ENCODE measurements around the gene ZNF558.

The ZNF558 gene

GRCh38 chr19:8832132-8833021, at the start of gene ZNF558, which contains the start of gene MBD3L1:
TSS of gene ZNF558 (minus strand) at chr19:8832304. CDS start at chr19:8822659, 9,645 bp downstream.
TSS of gene MBD3L1 (plus strand) at chr19:8832377. CDS start at chr19:8842679, 10,302 bp downstream.
- peak; percentile 98 to 100 (median 99) for DNase-seq

- DNase-seq, result no peak
Observed at GRCh38 chr19:8881512-8881911, 49.4 kb upstream of the ZNF558 start.

- no peak for DNase-seq
Observed at GRCh38 chr19:8880868-8881488, 48.9 kb upstream of the ZNF558 start.

- no peak for DNase-seq
Observed at GRCh38 chr19:8877854-8878705, 46.0 kb upstream of the ZNF558 start.

GRCh38 chr19:8866344-8866743, 34.2 kb upstream of the ZNF558 start:
- DNase-seq, result no peak

GRCh38 chr19:8858260-8858659, 26.2 kb upstream of the ZNF558 start:
- DNase-seq, result no peak

GRCh38 chr19:8850488-8850887, 18.4 kb upstream of the ZNF558 start:
- no peak for DNase-seq

- no peak for DNase-seq
Observed at GRCh38 chr19:8849232-8849631, 17.1 kb upstream of the ZNF558 start.

GRCh38 chr19:8846819-8847218, 14.7 kb upstream of the ZNF558 start:
- DNase-seq, result no peak

- no peak for DNase-seq
Observed at GRCh38 chr19:8840708-8841107, 8.6 kb upstream of the ZNF558 start.

- DNase-seq, result no peak
Observed at GRCh38 chr19:8835877-8836276, 3.8 kb upstream of the ZNF558 start.

GRCh38 chr19:8835446-8835845, 3.3 kb upstream of the ZNF558 start:
- DNase-seq, result no peak

GRCh38 chr19:8831832-8832131, 322 bp downstream of the ZNF558 start:
- no peak for DNase-seq

GRCh38 chr19:8831373-8831772, 731 bp downstream of the ZNF558 start:
- DNase-seq, result no peak

- no peak for DNase-seq
Observed at GRCh38 chr19:8827277-8827676, 4.8 kb downstream of the ZNF558 start.

GRCh38 chr19:8826371-8826770, 5.7 kb downstream of the ZNF558 start:
- no peak for DNase-seq

- DNase-seq, result no peak
Observed at GRCh38 chr19:8821748-8822241, 10.3 kb downstream of the ZNF558 start.

- no peak for DNase-seq
Observed at GRCh38 chr19:8820234-8820633, 11.9 kb downstream of the ZNF558 start.

GRCh38 chr19:8815780-8816179, 16.3 kb downstream of the ZNF558 start:
- DNase-seq, result no peak

- no peak for DNase-seq
Observed at GRCh38 chr19:8814176-8814575, 17.9 kb downstream of the ZNF558 start.

GRCh38 chr19:8811315-8812172, 20.6 kb downstream of the ZNF558 start:
- no peak for DNase-seq

- DNase-seq, result no peak
Observed at GRCh38 chr19:8806661-8807060, 25.4 kb downstream of the ZNF558 start.

Data from stimulated activated naive CD4-positive, alpha-beta T cell (primary cell).